Measurements from ENCODE around the gene FNDC5.

- TF ChIP-seq REST (IDR thresholded peaks at IDR 0.05; ENCODE audit: insufficient read depth in 1 of 2, low read depth in 2 of 2, low read length in 1 of 2): no peak
- no peak for TF ChIP-seq CTCF (IDR thresholded peaks at IDR 0.05)
These were observed 20.9 kb upstream of the FNDC5 start for GRCh38 chr1:32891630-32892029.

Measured in Panc1 (cell line).